ENCODE measurements around the gene ZNF365.
A peak's percentile ranks its signal among the peaks of the same experiment; 100 is the strongest.

Gene ZNF365

DNA sequence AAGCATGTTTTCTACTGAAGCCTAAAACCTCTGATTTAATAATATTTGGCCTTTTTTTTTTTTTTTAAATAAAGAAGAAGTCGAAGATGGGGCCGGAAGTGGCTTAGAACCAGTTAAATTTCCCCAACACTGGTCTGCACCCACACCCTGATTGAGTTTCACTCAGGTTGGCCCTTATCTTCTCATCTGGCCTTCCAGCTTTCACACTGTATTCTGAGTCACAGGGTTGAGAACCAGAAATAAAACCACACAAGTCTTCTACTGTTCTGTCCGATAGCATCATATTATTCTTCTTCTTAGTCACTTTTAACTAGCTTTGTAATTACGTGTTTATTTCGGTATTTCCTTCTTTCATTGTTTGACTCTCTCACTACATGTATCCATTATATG is 9.9 kb downstream of the ZNF365 start:
- peak; percentile 49 for DNase-seq
- Histone ChIP-seq H3K4me2 (ENCODE audit: insufficient read depth, low read length) (no peak overlapping the region), H3K36me3 (ENCODE audit: insufficient read depth, low read length) (no peaks in the 10 kb centered on the region), H3K4me1 (ENCODE audit: insufficient read depth, low read length) (no peaks in the 10 kb centered on the region; the same call in 1 of the 2 replicates), H3K27me3 (ENCODE audit: insufficient read depth, low read length, poor library complexity) (no peaks in the 10 kb centered on the region), H3K4me3 (ENCODE audit: low read depth in 1 of 2, low read length in 2 of 2) (no peak overlapping the region), H3K79me2 (ENCODE audit: insufficient read depth, low read length) (no peaks in the 10 kb centered on the region), H3K9me3 (ENCODE audit: insufficient read depth, low read length, severe bottlenecking) (no peaks in the 10 kb centered on the region), H2AFZ (ENCODE audit: low read depth, low read length) (no peak overlapping the region), H3K27ac (ENCODE audit: low read length) (no peak overlapping the region), H3K9ac (ENCODE audit: low read depth, low read length) (no peak overlapping the region), H4K20me1 (ENCODE audit: insufficient read depth, low read length) (no peaks in the 10 kb centered on the region)
- peak; percentile 94 for ATAC-seq (ENCODE audit: insufficient read depth, low read depth)
- TF ChIP-seq EZH2 (IDR thresholded peaks at IDR 0.05; ENCODE audit: borderline replicate concordance, low read depth, low read length, severe bottlenecking): no peak
- TF ChIP-seq, protein P1, sequence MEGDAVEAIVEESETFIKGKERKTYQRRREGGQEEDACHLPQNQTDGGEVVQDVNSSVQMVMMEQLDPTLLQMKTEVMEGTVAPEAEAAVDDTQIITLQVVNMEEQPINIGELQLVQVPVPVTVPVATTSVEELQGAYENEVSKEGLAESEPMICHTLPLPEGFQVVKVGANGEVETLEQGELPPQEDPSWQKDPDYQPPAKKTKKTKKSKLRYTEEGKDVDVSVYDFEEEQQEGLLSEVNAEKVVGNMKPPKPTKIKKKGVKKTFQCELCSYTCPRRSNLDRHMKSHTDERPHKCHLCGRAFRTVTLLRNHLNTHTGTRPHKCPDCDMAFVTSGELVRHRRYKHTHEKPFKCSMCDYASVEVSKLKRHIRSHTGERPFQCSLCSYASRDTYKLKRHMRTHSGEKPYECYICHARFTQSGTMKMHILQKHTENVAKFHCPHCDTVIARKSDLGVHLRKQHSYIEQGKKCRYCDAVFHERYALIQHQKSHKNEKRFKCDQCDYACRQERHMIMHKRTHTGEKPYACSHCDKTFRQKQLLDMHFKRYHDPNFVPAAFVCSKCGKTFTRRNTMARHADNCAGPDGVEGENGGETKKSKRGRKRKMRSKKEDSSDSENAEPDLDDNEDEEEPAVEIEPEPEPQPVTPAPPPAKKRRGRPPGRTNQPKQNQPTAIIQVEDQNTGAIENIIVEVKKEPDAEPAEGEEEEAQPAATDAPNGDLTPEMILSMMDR (IDR thresholded peaks at IDR 0.05; ENCODE audit: borderline replicate concordance, extremely low read depth, low read length, poor library complexity, severe bottlenecking): no peak

DNA sequence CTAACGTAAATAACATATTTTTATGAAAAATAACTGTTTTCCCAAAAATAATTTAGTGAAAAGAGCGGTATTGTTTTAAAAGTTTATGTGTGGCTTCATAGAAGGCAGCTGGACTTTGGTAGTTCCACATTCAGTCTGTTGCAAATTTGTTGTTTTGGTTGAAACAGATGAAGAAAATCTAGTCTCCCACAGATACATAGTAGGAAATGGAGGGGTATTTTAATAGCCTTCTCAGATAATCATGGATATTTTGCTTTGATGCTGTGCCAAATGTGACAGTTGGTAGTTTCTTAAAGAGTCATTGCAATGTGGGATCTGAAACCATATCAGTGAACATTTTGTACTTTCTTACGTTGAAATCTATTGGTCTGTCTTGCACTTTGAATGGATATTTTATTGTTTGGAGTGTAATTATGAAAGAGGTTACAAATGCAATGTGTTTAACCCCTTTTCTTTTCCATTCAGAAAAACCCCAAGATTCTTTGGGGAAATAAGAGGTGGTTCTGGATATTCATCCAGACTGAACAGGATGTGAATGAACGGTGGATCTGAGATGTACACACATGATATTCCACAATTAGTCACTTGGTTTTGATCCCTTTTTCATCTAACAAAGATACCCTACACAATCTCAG is 10.4 kb downstream of the ZNF365 start:
- no peak overlapping the region for H3K4me3 ChIP-seq (ENCODE audit: low read depth in 1 of 2, low read length in 2 of 2)
- no peak overlapping the region for H3K9ac ChIP-seq (ENCODE audit: low read depth, low read length)
- ATAC-seq (ENCODE audit: insufficient read depth, low read depth) (no peak), DNase-seq (no peak)
- H3K4me1 ChIP-seq (ENCODE audit: insufficient read depth, low read length): no peaks in the 10 kb centered on the region; the same call in 1 of the 2 replicates
- H4K20me1 ChIP-seq (ENCODE audit: insufficient read depth, low read length): no peaks in the 10 kb centered on the region
- TF ChIP-seq, protein P1 (IDR thresholded peaks at IDR 0.05; ENCODE audit: borderline replicate concordance, extremely low read depth, low read length, poor library complexity, severe bottlenecking): no peak
- no peak for TF ChIP-seq EZH2 (IDR thresholded peaks at IDR 0.05; ENCODE audit: borderline replicate concordance, low read depth, low read length, severe bottlenecking)
- H2AFZ ChIP-seq (ENCODE audit: low read depth, low read length): no peak overlapping the region
- H3K27ac ChIP-seq (ENCODE audit: low read length): no peak overlapping the region
- H3K27me3 ChIP-seq (ENCODE audit: insufficient read depth, low read length, poor library complexity): no peaks in the 10 kb centered on the region
- no peaks in the 10 kb centered on the region for H3K36me3 ChIP-seq (ENCODE audit: insufficient read depth, low read length)
- no peaks in the 10 kb centered on the region for H3K79me2 ChIP-seq (ENCODE audit: insufficient read depth, low read length)
- no peaks in the 10 kb centered on the region for H3K9me3 ChIP-seq (ENCODE audit: insufficient read depth, low read length, severe bottlenecking)
- no peak overlapping the region for H3K4me2 ChIP-seq (ENCODE audit: insufficient read depth, low read length)

DNA sequence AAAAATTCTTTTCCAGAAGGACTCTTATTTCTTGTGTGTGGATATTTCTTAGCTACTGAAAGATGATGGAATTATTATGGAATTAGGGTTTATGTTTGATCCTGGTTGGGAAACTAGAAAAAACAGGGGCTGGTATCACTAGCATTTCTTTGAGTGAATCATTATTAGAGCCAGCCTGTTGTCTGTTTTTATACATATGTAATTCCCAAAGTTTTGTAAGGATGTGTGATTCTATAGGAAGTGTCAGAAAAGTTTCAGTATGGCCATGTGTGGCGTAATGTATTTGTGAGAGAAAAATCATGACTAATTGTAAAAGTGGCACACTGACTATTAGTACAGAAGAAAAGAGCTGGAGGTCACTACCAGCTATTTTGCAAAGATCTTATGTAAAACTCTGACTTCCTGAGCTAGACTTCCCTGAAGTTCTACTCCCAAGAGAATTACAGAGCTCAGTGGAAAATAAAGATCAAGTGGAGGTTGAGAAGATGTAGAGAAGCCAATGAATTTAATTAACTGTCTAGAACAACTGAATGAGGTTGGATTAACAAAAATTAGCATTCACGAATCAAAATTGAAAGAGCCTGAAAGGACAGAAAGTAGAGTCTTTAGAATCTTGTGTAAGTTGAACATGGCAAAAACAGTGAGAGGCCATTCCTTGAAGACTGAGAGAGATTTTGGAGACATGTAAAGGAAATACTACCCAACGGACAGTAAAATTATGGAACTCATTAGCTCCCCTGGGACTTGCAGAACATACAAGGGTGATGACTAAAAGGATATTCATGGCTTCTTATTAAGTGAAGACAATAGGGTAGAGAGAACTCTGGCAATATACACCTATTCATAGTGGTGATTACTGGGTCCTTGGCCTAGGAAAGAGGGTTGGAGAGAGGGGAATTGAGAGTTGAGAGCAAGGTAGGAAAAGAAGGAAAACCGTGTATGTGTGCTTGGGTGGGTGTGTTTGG is 12.5 kb downstream of the ZNF365 start:
- H3K4me1 ChIP-seq (ENCODE audit: insufficient read depth, low read length): no peaks in the 10 kb centered on the region; the same call in 1 of the 2 replicates
- ATAC-seq (ENCODE audit: insufficient read depth, low read depth) (no peak), DNase-seq (no peak)
- H4K20me1 ChIP-seq (ENCODE audit: insufficient read depth, low read length): no peaks in the 10 kb centered on the region
- no peak overlapping the region for H3K4me2 ChIP-seq (ENCODE audit: insufficient read depth, low read length)
- H3K36me3 ChIP-seq (ENCODE audit: insufficient read depth, low read length): no peaks in the 10 kb centered on the region
- no peak for TF ChIP-seq EZH2 (IDR thresholded peaks at IDR 0.05; ENCODE audit: borderline replicate concordance, low read depth, low read length, severe bottlenecking)
- TF ChIP-seq, protein P1 (IDR thresholded peaks at IDR 0.05; ENCODE audit: borderline replicate concordance, extremely low read depth, low read length, poor library complexity, severe bottlenecking): no peak
- H3K27me3 ChIP-seq (ENCODE audit: insufficient read depth, low read length, poor library complexity): no peaks in the 10 kb centered on the region
- H3K9ac ChIP-seq (ENCODE audit: low read depth, low read length): no peak overlapping the region
- no peak overlapping the region for H3K4me3 ChIP-seq (ENCODE audit: low read depth in 1 of 2, low read length in 2 of 2)
- H2AFZ ChIP-seq (ENCODE audit: low read depth, low read length): no peak overlapping the region
- no peak overlapping the region for H3K27ac ChIP-seq (ENCODE audit: low read length)
- H3K9me3 ChIP-seq (ENCODE audit: insufficient read depth, low read length, severe bottlenecking): no peaks in the 10 kb centered on the region
- no peaks in the 10 kb centered on the region for H3K79me2 ChIP-seq (ENCODE audit: insufficient read depth, low read length)

All from DND-41 (cell line).